ENCODE data around the gene RERE.

DNA sequence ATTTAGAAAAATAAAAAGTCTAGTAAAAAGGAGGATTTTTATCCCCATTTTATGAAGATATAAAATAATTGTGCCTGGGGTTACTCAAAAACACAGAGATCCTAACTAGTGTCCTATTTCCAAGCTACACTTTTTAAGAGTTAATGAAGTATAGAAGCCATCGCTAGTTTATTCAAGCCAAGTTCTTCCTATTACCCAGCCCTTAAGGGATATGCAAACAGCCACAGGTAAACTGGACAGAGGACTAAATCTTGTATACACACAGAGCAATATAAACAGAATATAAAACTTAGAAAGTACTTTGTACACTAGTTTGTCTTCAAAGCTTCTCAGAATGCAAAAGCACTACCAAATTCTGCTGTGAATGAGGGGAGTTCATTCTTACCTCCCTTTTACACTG lies 111.1 kb downstream of the RERE start:
- TF ChIP-seq CTCF (IDR thresholded peaks at IDR 0.05) (no peak), POLR2AphosphoS5 (IDR thresholded peaks at IDR 0.05) (peak; percentile 21)
